HG03103 (cell line): ENCODE measurements around the gene UBE2L3.
"Not testable (repeated sequence)": the region's sequence is repeated elsewhere in the genome, so short reads cannot be mapped to it uniquely, and the experiment has no call there.

Experiments used
- ATAC-seq: cut with Tn5 transposase; IDR thresholded peaks from one replicate; pipeline ENCODE4 v1.9.1; 2021; ENCODE audit warnings: low read depth; ENCODE audit not compliant: unreplicated experiment

UBE2L3 gene

GRCh38 chr22:21642584-21643448 is 75.3 kb downstream of the UBE2L3 start:
- no peak for ATAC-seq

- ATAC-seq: no peak
Measured at GRCh38 chr22:21643533-21644357, 76.2 kb downstream of the UBE2L3 start.

- not testable (repeated sequence) for ATAC-seq
Measured at GRCh38 chr22:21645513-21645912, 78.0 kb downstream of the UBE2L3 start.

DNA sequence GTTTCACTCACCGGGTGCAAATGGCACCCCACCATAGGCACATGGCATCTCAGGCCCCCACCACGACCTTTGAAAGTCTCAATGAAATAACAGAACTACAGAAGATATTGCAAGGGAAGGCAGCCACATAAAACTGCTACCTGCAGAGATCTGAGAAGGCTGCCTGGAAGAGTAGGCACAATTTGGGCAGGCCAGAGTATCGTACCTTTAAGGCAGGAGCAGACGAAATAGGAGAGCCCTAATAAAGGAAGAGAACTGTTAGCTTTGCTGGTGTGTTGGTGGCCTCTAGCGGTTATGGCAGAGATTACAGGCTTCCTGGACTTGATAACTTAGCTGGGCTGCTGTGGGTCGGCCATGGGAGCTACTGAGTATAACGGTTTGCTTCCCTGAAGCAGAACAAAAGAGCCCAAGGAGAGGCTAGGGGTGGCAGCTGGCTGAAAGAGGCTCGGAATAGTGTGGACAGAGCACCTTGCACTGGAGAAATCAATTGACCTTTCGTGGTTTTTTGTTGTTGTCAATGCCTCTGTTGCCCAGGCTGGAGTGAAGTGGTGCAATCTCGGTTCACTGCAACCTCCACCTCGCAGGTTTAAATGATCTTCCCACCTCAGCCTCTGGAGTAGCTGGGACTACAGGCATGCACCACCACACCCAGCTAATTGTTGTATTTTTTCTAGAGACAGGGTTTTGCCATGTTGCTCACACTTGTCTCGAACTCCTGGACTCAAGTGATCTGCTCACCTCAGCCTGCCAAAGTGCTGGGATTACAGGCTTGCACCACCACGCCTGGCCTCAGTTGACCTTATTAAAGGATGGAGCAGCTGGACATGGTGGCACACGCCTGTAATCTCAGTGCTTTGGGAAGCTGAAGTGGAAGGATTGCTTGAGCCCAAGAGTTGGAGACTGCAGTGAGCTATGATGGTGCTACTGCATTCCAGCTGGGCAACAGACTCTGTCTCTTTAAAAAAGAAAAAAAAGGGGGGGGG is 79.4 kb downstream of the UBE2L3 start:
- ATAC-seq: no peak

DNA sequence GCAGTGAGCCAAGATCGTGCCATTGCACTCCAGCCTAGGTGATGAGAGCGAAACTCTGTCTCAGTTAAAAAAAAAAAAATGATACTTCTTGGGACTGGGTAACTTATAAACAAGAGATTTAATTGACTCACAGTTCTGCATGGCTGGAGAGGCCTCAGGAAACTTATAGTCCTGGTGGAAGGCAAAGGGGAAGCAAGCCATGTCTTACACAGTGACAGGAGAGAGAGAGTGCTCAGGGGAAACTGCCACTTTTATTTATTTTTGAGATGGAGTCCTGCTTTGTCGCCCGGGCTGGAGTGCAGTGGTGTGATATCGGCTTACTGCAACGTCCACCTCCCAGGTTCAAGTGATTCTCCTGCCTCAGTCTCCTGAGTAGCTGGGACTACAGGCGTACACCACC is 82.8 kb downstream of the UBE2L3 start:
- ATAC-seq: no peak

GRCh38 chr22:21650823-21651520 is 83.5 kb downstream of the UBE2L3 start:
- no peak for ATAC-seq

GRCh38 chr22:21651521-21652009 is 84.1 kb downstream of the UBE2L3 start:
- peak; percentile 15 for ATAC-seq

DNA sequence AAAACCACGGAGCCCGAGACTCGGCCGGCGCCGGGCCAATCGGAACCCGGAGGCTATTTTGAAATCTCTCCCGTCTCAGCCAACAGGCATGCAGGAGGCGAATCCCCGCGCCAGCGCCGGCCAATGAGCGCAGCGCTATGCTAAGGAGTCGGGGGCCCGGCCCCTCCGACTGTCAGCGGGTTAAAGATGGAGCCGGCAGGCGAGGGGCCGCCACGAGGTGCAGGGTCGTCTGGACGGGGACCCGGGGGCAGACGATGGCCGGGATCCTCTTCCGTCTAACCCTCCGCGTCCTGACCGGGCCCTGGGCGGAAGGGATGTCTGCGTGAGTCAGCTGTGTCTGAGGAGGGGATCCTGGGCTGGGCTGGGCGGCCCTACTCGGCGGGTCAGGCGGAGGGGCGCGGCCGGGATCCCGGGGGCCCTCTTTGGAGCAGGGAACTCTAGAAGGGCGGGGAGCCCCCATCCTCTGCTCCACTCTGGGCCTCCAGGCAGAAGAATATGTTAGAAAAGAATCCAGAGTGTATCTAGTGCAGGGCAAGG is 84.6 kb downstream of the UBE2L3 start:
- ATAC-seq: peak; percentile 83

DNA sequence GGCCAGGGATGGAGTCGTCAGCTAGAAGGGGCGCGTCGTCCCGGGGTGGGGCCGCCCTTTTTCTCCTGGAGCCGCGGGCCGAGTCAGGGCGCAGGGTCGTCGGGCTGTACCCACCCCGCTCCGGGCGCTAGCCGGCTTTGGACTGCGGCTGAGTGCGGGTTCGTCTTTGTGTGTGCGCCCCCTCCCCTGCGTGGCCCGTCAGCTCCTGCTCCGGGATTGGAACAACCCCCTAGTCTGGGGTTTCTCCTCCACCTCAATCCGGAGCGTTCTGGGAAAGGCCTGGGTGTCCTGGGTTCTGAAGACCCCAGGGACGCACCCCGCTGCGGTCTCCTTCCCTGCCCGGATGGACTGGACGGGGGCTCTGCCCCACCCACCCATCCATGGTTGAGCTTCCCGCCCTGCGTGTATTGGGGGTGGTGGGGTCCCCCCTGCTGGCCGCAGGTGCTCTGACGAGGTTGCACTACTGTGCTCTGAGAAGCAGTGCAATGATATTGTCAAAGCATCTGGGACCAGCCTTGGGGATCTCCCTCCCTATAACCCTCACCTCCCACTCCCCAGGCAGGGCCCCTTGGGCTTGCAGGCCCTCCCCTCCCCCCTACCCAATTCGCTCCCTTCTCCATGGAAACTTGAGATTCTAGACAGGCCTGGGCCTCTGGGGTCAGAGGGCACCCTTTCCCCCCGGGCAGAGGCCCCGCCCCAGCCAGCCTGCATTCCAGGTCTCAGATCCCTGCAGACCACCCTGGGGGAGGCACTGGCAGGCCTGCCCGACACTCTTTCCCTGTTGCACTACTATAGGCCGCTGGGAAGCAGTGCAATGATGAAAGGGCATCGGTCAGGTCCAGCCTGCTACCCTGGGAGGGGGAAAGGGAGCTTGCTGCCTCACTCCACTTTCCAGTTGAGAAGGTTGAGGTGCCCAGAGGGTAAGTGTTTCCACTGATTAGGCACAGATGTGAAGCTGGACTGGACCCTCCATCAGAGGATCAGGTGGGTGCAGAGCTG is 85.3 kb downstream of the UBE2L3 start:
- ATAC-seq: no peak

DNA sequence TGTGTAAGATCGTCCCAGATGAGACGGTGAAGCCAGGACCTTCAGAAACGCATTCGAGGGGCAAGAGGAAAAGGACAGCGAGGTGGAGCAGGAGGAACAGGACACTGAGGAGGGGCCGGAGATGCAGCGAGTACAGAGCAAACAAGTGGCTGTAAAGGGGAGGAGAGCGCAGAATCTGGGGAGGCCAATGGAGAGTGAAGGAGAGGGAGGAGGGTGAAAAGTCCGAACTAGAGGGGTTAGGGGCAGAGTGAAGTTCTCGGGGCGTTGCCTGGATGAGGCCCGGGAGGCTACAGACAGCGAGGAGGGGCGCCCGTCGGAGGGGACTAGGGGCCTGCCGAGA is 89.5 kb downstream of the UBE2L3 start:
- no peak for ATAC-seq

- no peak for ATAC-seq
Measured at GRCh38 chr22:21657360-21658032, 90.0 kb downstream of the UBE2L3 start.

DNA sequence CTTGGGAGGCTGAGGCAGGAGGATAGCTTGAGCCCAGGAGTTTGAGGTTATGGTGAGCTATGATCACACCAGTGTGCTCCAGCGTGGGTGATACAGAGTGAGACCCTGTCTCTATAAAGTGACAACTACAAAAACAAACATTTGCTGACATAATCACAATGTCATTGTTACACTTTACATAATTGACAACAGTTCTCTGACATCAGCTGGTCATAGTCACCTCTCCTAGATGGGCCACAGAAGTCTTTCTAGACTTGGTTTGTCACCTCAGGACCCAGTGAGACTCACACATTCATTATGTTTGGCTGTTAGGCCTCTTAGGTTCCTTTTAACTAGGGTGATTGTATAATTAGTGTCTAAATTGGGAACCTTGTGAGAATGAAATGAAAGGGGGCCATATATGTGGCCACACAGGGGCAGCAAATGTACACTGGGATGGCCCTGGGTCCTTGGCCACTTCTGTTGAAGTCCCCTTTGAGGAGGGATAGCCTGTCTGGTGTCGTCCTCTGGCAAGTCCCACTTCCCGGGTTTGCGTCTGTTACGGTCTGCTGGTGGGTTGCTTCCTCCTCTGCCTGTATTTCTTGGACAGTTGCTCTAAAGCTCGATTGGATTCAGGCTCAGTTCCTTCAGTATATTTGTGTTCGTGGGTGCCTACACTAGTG is 92.5 kb downstream of the UBE2L3 start:
- ATAC-seq: no peak

DNA sequence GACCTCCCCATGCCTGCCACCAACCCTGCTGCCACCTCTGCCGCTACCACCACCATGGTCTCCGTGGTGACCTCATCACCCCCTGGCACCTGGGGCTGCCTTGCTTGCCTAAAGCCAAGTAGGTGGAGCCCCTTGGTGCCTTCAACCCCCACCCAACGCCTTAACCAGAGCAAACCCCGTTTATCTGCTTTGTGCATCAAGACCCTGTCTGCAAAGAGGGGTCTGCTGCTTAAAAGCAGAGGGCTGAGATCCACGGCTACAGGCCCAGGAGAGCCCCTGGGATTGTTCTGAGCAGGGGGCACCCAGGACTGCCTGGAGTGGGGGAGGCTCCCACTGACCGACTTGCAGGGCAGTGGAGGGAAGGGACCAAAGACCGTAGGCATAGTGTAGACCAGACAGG is 93.4 kb downstream of the UBE2L3 start:
- no peak for ATAC-seq

- ATAC-seq: no peak
Measured at GRCh38 chr22:21661991-21662390, 94.5 kb downstream of the UBE2L3 start.

DNA sequence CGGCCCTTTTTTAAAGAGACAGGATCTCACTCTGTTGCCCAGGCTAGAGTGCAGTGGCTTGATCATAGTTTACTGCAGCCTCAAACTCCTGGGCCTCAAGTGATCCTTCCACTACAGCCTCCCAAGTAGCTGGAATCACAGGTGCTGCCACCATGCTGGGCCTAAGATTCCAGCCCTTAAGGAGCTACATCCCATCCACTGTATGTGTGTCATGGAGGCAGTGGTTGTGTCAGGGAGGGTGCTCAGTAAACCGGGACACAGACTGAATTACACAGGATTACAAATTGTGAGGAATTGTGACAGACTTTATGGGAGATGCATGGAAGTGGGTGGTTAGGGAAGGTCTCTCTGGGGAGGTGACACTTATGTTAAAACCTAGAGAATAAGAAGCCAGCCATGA is 96.2 kb downstream of the UBE2L3 start:
- ATAC-seq: no peak

- ATAC-seq: no peak
Measured at GRCh38 chr22:21665047-21665851, 97.7 kb downstream of the UBE2L3 start.

GRCh38 chr22:21666786-21667185 is 99.3 kb downstream of the UBE2L3 start:
- no peak for ATAC-seq
